NCI-H524 (cell line): ENCODE results near the gene LRP6.
"Not testable (repeated sequence)": the region's sequence is repeated elsewhere in the genome, so short reads cannot be mapped to it uniquely, and the experiment has no call there.

Source experiments
- DNase-seq, 2 experiments: peaks; one replicate each; lab custom pipeline; 2025; lab: John Stamatoyannopoulos, UW

LRP6 gene

DNA sequence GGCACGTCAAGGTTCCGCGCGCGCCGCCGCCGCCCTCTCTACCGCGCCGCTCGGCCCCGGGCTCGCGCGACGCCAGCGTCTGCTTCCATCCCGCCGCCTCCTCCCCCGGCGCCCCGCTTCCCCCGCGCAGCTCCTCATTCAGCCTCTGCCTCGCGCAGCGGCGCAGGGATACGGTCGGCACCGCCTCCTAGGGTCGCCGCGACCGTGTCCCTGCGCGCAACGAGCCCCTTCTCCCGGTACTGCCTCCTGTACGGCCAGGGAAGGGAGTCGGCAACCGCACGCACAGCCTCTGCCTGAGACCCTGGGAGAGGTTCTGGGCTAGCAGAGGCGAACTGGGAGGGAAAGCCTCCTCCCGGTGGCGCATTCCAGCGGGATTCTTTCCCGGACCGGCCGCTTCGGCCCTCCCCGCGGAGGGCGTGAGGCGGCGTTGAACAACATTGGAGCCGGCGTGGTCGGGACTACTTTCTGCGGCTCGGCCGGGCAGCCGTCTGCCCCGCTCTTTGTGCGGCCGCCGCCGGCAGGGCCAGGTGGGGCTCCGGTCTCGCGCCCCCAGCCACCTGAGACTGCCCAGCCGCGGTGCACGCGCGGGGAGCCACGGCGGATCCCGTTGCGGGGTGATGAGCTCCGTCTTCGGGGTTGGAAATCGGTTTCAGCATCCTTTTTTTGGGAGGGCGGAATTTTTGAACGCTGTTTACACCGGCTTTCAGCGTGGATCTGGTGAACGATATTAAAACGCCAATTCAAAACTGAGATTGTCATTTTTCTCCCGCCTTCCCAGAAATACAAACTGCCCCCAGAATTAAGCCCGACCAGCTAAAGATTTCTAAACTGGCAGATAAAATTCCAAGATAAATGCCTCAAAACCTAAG is at the start of gene LRP6:
TSS of gene LRP6 (minus strand) at position 172 of the 869 bp plus-strand sequence. CDS start 309 bp downstream, outside the sequence.
- DNase-seq = peak; percentile 68 to 87

DNA sequence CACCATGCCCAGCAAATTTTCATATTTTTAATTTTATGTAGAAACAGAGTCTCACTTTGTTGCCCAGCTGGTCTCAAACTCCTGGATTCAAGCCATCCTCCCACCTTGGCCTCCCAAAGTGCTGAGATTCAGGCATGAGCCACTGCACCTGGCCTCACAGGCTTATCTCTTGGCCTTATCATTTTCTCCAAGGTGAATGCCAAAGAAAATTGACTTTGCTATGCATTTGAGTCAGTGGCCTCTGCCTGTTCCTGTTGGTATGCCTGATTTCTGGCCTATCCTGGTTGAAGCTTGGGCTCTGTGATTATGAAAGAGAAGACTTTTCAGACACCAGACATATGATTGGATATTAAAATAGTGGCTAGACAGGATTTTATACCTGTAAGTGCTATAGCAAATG is 49.0 kb upstream of the LRP6 start:
- no peak for DNase-seq

DNA sequence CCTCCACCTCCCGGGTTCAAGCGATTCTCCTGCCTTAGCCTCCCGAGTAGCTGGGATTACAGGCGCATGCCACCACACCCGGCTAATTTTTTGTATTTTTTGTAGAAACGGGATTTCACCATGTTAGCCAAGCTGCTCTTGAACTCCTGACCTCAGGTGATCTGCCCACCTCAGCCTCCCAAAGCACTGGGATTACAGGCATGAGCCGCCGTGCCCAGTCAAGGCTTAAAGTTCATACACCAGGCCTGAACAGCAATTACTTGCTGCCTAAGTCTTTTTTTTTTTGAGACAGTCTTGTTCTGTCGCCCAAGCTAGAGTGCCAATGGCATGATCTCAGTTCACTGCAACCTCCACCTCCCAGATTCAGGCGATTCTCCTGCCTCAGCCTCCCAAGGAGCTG is 43.9 kb upstream of the LRP6 start:
- not testable (repeated sequence) for DNase-seq

DNA sequence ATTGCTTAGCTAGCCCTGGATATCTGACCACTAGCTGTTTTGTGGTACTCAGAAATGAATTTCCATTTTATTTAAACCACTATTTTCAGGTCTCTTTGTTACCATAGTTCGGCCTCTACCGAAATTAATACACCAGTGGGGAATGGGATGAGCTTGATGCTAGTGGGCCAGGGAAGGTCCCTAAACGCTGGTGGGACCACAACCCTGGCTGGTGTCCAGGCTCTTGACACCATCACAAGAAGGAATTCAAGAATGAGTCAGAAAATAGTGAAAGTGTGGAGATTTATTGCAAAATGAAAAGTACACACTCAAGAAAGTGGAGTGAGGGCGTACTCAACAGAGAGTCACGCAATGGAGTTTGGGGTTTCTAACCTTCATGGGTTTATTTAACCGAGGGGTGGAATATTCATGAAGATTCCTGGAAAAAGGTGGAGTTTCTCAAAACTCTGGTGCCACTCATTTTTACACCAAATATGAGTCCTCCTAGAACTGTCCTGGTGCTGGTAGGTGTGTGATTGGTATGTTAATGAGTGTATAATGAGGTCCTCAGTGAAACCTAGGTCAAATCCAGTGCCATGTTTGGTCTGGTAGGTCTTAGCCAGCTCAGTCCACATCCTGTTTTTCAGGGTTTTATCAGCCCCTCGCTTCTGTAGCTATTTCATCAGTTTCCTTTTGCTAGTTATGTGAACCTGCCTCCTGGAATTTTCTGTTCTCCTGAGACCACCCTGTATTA is 38.9 kb upstream of the LRP6 start:
- no peak for DNase-seq

DNA sequence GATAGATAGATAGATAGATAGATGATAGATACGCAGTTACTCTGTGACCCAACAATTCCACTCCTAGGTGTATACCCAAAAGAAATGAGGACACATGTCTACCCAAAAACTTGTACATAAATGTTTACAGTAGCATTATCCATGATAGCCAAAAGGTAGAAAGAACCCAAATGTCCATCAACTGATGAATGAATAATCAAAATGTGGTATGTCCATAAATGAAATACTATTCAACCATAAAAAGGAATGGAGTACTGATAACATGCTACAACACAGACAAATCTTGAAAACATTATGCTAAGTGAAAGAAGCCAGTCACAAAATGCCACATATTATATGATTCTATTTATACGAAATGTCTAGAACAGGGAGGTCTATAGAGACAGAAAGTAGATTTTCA is 36.1 kb upstream of the LRP6 start:
- DNase-seq = no peak

DNA sequence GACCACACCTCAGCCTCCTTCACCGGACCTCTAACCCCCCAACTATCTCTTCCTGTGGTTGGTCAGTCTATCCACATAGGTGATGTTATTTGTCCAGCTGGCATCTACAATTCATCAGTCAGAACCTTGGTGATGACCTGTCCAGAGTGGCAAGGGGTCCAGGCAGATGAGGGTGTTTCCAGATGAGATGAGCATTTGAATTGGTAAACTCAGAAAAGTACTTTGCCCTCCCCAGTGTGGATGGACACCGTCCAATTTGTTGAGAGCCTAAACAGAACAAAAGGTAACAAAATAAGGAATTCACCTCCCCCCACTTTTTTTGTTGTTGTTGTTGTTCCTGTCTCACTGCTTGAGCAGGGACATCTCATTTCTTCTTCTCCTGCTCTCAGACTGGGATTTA is 34.3 kb upstream of the LRP6 start:
- no peak for DNase-seq

DNA sequence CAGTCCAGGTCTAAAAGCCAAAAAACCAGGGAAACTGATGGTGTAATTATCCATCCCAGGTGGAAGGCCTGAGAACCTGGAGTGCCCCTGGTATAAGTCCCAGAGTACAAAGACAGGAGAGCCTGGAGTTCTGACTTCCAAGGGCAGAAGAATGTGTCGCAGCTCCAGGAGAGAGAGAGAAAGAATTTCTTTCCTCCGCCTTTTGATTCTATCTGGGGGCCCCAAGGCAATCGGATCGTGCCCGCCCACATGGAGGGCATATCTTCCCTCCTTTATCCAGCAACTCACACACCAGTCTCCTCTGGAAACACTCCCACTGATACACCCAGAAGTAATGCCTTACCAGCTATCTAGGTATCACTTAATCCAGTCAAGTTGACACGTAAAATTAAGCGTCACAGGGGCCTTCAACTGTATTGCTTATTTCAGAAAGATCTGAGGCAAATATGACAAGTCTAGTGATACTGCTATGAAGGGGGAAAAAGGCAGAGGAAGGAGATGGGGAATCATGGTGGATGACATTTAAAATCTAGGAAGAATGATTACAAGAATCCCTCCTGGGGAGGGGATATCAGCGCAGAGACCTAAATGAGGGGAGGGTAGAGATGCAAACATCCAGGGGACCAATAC is 30.5 kb upstream of the LRP6 start:
- DNase-seq = no peak

DNA sequence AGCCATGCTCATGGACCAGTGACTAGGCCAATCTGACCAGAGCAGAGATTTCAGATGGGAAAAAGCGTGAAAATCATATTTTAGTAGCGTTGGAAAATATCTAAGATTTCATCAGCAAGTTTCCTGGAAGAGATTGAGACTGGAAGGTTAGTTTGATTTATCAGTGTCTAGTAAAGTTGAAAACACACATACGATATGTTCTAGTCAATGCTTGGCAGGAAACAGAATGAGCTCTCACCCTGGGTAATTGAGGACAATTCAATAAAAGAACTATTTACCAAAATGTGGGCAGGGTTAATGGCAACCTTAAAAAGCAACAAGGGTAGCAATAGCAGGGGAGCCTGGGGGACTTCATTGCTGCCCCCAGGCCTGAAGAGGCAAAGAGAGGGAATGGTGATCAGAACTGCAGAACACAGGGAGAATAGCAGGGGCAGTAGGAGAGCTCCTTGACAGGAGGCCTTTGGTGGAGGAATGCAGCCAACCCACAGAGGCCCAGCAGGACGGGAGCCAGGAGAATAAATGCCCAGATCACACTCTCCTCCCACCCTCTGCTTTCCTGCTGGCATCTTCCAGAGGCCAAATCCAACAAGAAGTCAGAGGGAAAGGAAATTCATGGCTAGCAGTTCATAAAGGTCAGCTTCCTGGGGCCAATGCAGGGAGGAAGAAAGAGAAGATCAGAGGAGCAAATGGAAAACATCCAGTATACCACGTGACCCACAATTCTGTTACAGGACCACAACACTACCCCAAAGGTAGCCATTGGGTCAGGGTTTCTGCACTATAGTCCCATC is 27.6 kb upstream of the LRP6 start:
- DNase-seq = no peak

DNA sequence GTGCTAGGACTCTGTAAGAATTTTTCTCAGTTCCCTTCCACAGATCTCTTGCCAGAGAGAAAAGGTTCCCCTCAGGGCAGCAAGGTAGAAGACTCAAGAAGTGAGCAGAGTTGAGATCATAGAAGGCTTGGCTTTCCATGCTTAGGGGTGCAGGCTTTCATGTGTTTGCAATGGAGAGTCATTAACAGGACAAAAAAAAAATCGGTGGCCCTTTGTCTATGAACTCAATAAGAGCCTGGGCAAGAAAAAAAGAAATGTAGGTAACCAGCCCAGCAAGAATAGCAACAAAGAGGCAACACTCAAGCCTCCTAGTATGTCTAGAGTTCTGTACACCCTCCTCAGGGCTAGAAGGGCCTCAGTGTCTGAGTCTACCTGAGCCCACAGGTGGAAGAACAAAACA is 23.4 kb upstream of the LRP6 start:
- DNase-seq = no peak

DNA sequence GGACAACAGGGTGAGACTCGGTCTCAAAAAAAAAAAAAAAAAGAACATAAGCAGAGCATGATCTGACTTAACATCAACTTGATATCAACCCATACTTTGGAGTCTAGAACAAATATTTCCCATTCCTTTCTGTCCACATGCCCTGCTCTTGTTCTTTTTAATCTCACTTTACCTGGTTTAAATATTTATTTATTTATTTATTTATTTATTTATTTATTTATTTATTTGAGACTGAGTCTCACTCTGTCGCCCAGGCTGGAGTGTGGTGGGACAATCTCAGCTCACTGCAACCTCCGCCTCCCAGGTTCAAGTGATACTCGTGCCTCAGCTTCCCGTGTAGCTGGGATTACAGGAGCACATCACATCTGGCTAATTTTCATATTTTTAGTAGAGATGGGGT is 19.6 kb upstream of the LRP6 start:
- no peak for DNase-seq

DNA sequence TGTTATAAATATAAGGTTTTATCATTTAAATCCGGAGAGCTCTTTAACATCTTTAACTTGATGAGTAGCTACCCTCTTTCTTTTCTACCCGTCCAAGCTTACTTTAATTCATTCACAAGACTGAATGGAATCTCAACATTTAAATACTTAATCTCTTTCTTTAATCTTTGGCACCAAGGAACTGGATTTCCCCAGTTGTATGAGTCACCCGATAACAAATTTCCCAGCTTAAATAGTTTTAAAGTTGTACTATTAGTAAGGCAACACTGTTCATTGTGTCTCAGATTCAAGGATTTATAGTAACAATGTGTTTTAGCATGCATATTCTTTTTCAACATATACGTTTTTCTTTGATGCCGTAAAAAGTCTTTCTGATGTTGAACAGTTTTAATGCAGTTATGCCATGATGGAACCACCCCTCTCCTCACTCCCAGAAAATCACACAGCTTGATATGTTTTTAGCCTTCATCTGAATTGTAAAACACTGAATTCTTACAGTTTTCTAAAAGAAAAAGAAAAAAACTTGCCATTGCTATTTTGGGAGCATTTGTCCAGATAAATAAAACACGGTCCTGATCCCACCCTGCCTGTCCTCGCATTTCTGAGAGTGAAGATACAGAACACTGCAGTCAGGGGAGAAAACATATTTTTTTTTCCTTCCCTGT is 16.0 kb upstream of the LRP6 start:
- DNase-seq = no peak

DNA sequence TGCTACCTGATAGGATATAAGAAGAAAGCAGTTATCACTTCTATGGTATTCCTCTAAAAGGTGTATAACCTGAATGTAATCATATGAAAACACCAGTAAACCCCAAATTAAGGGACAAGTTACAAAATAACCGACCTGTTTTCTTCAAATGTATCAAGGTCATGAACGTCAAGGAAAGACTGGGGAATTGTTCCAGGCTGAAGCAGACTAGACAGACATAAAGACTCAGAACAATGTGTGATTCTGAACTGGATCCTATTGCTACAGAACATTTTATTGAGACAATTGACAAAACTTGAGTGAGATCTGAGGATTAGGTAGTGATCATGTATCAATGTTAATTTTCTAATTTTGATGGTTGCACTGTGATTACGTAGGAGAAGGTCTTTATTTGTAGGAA is 15.4 kb upstream of the LRP6 start:
- DNase-seq = no peak

DNA sequence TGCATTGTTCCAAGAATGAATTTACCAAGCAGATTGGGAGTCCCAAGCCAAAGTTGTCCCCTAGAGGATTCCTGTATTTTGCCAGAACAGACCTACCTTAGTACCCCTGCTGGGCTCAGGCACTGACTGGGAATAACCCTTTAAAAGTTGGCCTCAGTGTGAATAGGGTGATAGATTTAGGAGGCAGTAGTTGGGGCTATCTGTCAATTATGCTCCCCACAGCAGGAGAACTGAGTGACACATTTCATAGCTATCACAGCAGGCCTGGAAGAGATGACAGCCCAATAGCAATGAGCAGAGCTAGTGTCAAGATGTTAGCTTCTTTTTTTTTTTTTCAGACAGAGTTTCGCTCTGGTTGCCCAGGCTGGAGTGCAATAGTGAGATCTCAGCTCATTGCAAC is 14.3 kb upstream of the LRP6 start:
- no peak for DNase-seq

DNA sequence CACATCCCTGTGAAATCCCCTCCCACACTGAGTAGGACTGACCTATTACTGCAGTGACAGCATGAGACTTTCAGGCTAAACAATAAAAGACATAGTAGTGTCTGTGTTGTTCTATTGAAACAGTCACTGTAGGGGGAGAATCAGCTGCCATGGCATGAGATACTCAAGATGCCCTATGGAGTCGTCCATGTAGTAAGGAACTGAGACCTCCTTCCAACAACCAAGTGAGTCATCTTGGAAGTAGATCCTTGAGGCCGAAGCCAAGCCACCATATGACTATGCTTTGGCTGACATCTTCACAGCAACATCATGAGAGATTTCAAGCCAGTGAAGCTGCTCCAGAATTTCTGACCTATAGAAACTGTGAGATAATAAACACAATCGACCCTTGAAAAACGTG is 12.1 kb upstream of the LRP6 start:
- no peak for DNase-seq

DNA sequence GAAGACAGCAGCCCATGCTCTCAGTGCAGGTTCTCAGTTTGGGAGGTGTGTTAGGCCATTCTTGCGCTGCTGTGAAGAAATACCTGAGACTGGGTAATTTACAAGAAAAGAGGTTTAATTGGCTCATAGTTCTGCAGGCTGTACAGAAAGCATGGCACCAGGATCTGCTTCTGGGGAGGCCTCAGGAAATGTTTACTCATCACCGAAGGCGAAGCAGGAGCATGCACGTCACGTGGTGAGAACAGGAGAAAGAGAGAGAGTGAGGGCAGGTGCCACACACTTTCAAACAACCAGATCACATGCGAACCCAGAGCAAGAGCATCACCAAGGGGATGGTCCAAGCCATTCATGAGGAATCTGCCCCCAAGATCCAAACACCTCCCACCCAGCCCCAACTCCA is 9.0 kb upstream of the LRP6 start:
- DNase-seq = no peak

DNA sequence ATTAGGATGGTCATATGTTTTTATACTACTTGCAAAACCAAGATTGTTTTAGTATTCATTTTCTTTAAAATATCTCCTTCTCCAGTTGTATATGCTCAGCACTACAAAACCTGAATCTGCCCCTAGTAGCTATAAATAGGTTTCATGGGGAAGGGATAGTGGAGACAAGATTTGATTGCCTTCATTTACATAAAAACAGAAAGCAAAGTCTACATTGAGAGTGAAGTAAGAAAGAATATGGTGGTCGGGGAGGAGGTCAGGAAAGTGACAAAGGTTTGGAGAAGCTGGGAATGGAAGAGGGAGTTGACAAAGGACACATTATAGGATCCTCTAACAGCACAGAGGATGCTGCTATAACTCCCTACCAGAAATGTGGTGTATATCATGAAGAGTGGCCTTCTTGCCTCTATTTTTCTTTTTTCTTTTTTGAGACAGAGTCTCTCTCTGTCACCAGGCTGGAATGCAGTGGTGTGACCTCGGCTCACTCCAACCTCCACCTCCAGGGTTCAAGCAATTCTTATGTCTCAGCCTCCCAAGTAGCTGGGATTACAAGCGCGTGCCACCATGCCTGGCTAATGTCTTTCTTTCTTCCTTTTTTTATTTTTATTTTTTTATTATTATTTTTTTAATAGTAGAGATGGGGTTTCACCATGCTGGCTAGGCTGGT is 6.6 kb upstream of the LRP6 start:
- DNase-seq = no peak

DNA sequence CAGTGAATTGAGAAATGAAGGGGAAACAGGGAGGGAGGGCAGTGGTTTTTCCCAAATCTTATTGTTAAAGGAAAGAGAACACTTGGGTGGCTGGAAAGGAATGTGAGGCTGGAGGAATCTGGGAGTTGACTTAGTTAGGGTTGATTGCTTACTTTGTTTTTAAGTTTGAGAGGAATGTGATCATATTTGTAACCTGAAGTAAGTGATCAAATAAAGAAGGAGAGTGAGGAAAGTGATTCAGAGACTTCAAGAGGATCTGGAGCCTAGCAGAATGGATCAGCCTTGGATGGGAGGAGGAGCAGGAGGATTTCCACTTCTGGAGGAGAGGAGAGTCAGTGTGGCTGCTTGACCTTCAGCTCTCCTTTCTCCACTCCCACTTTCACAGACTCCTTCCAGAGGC is 6.0 kb upstream of the LRP6 start:
- DNase-seq = no peak

DNA sequence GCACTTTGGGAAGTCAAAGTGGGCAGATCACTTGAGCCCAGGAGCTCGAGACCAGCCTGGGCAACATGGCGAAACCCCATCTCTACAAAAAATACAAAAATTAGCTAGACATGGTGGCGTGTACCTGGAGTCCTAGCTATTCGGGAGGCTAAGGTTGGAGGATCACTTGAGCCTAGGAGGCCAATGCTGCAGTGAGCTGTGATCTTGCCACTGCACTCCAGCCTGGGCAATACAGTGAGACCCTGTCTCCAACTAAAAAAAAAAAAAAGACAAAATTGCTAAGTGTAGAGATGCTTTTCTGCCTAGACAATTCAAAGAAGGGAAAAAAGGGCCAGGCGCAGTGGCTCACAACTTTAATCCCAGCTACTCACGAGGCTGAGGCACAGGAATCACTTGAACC is 3.4 kb upstream of the LRP6 start:
- DNase-seq = no peak

DNA sequence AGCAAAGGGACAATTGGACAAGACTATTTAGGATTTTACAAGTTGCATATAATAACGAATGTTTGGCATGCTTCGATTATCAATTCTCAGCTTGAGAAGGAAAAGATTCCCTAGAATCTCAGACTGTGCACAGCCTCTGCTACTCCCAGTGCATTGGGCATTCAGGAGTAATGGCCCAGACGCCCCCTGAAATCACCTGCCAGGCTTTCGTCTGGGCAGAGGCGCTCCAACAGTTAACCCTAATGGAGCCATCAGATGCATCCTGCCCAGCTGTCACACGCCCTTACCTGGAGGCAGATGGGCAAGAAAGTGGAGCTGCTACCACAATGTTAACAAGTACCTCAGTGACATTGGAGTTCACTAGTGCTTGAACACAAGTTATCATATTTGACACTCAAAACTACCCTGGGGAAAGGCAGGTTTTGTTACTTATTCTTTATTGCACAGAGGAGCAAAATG is 927 bp upstream of the LRP6 start:
- DNase-seq = peak; percentile 32 to 59

DNA sequence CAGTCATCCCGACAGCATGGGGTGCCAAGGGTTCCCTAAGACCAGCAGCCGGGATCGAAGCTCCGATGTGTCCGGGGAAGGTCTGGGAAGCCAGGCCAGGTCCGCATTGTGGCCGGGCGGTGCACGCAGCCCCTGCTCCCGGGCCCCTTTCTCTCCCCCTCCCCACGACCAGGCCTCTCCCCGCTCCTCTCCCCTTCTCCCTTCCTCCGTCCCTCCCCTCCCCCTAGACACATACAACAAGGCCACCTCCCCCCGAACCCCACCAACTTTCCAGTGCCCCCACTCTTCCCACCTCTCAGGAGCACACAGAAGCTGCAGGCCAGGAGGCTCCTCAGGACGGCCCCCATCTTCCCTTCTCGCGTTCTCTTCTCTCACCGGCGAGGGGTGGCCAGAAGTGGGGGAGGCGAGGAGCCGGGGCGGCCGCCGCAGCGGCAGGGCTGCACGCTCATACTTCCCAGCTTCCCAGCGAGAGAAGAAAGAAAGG is 413 bp downstream of the LRP6 start:
- DNase-seq = no peak
